KOPT-K1 (cell line): Measurements from ENCODE around the gene CDKAL1.
"Not testable (repeated sequence)": the region's sequence is repeated elsewhere in the genome, so short reads cannot be mapped to it uniquely, and the experiment has no call there.

Experiments used
- H3K27ac ChIP-seq: fragments of 200-600 bp; sonication (generic); 2 replicates; pipeline ENCODE4 v1.5.1; 2016; ENCODE audit warnings: antibody characterized with exemption, mild to moderate bottlenecking, low read depth, low read length; ENCODE audit not compliant: poor library complexity, severe bottlenecking
- H3K36me3 ChIP-seq: fragments of 200-600 bp; sonication (generic); 2 replicates; pipeline ENCODE4 v1.5.1; 2017; ENCODE audit warnings: antibody characterized with exemption, mild to moderate bottlenecking, low read length, moderate library complexity; ENCODE audit not compliant: insufficient read depth
- H3K9me3 ChIP-seq: fragments of 200-600 bp; sonication (generic); 2 replicates; pipeline ENCODE4 v1.5.1; 2017; ENCODE audit warnings: antibody characterized with exemption, low read length, mild to moderate bottlenecking; ENCODE audit not compliant: insufficient read depth, poor library complexity, severe bottlenecking

Gene CDKAL1

DNA sequence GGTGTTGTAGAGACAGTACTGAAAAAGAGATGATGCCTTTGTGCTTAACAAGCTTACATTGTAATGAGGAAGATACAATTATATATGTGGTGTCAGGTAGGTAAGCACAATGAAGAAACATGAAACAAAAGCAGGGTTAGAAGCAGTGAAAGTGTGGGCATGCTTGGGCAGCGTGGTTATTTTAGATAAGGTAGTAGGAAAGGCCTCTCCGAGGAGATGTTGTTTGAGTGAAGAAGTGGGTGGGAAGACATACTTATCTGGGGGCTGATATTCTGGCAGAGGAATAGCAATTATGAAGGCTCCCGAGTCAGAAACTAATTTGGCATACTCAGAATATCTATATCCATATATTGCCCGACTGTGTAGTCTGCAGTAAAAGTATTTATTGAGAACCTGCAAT, 4.7 kb downstream of the CDKAL1 start:
- Histone ChIP-seq H3K36me3 (peaks cover 54% of the 10 kb centered on the region), H3K27ac (no peak overlapping the region), H3K9me3 (no peaks in the 10 kb centered on the region)

DNA sequence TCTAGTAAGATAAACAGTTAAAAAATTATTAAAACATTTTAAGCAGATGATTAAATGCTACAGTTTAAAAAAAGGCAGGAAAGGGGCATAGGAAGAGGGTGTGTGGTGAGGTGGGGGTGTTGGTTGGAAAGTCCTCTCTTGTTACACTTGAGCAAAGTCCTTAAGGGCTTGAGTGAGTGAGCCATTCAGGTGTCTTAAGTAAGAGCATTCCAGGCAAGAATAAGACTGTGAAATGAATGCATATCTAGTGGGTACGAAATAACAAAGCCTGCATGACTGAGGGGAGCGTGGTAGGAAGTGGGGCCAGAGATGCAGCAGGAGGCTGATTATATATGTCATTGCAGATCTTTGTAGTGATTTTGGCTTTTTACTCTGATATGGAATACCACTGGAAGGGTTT, 5.1 kb downstream of the CDKAL1 start:
- H3K27ac ChIP-seq, result no peak overlapping the region
- H3K36me3 ChIP-seq, result peaks cover 54% of the 10 kb centered on the region
- H3K9me3 ChIP-seq, result no peaks in the 10 kb centered on the region

DNA sequence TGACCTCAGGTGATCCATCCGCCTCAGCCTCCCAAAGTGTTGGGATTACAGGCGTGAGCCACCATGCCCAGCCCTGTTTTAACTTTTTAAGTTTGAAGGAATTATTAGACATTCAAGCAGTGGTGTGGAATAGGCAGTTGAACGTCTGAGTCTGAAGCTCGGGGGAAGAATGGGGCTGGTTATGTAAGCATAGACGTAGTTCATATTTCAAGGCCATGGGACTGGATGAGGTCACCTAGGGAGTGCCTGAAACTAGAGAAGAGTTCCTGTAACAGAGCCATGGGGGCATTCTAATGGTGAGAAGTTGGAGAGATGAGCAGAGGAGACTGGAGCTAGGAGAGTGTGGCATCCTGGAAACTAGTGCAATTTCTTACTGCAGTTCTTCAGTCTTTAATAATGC, 6.4 kb downstream of the CDKAL1 start:
- Histone ChIP-seq H3K27ac (no peak overlapping the region), H3K36me3 (peaks cover 64% of the 10 kb centered on the region), H3K9me3 (peaks cover 4% of the 10 kb centered on the region)

DNA sequence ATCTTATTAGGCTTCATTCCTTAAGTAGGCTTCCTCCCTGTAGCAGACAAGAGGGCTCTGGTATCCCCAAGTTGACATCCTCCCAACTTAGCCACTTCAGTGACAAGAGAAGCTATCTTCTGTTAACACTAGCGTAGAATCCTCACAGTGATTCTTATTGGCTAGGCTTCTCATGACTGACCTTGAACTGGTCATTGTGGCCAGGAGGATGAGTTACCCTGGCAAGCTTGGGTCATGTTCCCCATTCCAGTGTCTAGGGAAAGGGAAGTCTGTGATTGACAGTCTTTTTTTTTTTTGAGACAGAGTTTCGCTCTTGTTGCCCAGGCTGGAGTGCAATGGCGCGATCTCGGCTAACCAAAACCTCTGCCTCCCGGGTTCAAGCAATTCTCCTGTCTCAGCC, 7.1 kb downstream of the CDKAL1 start:
- Histone ChIP-seq H3K36me3 (peaks cover 65% of the 10 kb centered on the region), H3K9me3 (peaks cover 9% of the 10 kb centered on the region), H3K27ac (no peak overlapping the region)

DNA sequence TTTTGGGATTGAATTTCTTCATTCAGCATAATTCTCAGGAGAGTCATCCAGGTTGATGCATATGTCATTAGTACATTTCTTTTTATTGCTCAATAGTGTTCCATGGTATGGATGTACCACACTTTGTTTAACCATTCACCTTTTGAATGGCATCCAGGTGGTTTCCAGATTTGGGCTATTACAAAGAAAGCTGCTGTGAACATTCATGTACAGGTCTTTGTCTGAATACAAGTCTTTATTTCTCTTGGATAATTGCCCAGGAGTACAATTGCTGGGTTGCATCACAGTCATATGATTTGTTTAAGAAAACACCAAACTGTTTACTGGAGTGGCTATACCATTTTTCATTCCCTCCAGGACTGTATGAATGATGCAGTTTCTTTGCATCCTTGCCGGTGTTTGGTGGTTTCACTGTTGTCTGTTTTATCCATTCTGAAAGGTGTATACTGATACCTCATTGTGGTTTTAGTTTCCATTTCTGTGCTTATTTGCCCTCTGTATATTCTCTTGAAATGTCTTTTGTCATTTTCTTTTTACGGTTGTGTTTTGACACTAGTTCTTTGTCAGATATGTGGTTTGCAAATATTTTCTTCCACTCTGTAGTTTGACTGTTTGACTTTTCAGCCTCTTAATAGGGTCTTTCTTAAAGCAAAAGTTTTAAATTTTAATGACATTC, 8.8 kb downstream of the CDKAL1 start:
- Histone ChIP-seq H3K9me3 (peaks cover 13% of the 10 kb centered on the region), H3K27ac (no peak overlapping the region), H3K36me3 (peaks cover 68% of the 10 kb centered on the region)

DNA sequence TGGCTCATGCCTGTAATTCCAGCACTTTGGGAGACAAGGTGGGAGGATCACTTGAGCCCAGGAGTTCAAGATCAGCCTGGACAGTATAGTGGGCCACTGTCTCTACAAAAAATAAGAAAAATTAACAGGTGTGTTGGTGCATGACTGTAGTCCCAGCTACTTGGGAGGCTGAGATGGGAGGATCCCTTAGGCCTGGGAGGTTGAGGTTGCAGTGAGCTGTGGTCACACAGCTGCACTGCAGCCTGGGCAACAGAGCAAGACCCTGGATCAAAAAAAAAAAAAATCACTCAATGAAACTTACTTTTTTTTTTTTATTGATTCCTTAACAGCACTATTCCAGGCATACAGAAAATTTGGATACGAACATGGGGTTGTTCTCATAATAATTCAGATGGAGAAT, 14.0 kb downstream of the CDKAL1 start:
- Histone ChIP-seq H3K9me3 (peaks cover 13% of the 10 kb centered on the region), H3K27ac (no peak overlapping the region), H3K36me3 (peaks cover 65% of the 10 kb centered on the region)

DNA sequence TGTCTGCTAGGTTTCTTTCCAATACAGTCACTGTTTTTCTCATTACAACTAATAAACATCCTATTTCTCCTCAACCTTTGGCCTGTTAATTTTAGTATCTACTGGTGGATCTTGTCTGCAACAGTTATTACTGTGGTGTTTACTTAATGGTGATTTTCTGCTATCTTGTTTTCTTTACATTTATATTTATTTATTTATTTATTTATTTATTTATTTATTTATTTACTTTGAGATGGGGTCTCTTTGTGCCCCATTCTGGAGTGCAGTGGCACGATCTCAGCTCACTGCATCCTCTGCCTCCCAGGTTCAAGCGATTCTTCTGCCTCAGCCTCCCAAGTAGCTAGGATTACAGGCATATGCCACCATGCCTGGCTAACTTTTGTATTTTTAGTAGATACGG, 15.1 kb downstream of the CDKAL1 start:
- peaks cover 13% of the 10 kb centered on the region for H3K9me3 ChIP-seq
- not testable (repeated sequence) for H3K27ac ChIP-seq
- peaks cover 77% of the 10 kb centered on the region for H3K36me3 ChIP-seq

DNA sequence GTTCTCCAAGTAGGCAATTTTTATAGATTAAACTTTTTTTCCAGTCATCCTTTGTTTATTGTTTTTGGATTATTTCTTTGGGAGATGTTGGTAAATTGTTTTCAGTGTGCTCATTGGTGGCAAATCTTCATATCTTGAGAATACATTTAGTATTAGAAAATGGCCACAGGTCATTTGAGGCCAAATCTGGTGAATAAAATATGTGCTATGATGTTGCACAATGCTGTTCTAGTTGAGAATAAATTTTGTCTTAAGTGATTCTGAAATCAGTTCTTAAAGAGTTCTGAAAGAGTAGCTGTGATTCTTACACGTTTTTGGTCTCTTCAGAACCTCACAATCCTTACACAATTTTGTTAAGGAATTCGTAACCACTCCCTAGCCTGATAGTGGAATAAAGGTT, 20.1 kb downstream of the CDKAL1 start:
- Histone ChIP-seq H3K9me3 (no peaks in the 10 kb centered on the region), H3K27ac (no peak overlapping the region), H3K36me3 (peaks cover 70% of the 10 kb centered on the region)

DNA sequence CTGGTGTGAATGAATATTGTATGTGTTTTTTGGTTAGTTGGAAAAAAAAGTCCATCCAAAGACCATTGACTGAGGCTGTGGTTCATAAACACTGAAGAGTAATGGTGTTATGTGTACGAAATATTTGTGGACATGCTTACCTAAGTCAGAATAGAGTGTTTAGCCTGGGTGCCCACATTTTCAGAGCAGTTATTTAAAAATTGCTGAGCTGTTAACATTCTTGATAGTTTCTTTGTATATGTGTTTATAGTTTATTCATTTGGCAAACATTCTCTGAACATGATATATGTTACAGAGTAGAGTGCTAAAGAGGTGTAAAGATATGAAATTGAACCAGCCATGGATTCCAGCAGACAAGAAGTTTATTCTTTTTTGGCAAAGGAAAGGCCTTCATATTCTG, 20.6 kb downstream of the CDKAL1 start:
- Histone ChIP-seq H3K9me3 (no peaks in the 10 kb centered on the region), H3K36me3 (peaks cover 70% of the 10 kb centered on the region), H3K27ac (no peak overlapping the region)

DNA sequence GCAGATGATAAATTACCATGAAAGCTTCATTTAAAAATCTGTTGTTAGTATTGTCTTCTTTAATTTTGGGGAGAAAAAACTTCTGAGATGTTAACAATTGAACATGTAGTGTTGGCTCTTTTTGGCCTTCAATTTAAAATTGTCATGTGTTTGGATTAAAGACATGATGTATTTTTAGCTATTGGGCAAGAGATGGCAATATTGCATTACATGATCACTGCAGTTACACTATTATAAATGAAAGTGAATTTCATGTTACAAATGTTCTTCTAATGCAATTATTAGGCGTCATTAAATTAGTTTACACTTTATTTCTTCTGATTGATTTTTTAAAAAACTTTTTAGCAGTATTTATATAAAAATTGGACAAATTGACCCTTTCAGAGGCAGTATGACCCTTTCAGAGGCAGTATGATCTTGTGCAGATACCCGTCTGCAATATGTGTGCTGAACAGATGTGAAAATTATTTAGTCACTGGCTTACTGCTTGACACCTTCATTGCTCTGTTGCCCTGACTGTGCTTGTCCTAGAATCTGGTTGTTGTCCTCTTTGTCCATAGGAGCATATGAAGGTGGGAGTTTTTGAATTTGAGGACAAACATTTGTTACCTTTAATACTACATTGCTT, 25.8 kb downstream of the CDKAL1 start:
- H3K9me3 ChIP-seq, result no peaks in the 10 kb centered on the region
- peaks cover 38% of the 10 kb centered on the region for H3K36me3 ChIP-seq
- H3K27ac ChIP-seq, result no peak overlapping the region

DNA sequence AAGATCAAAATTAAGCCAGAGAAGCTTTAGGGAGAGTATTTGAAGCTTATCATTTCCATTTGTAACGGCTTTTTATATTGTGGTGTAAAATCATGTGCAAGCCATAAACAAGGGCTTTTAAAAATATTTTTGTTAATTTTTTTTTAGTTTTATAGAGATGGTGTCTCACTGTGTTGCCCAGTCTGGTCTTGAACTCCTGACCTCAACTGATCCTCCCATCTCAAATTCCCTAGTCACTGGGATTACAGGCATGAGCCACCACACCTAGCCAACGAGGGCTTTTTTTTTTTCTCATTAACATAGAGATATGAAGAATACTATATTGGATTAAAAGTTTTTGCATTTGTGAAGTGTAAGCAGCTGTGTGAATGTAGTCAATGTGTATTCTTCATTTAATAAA, 29.1 kb downstream of the CDKAL1 start:
- peaks cover 14% of the 10 kb centered on the region for H3K36me3 ChIP-seq
- H3K9me3 ChIP-seq, result no peaks in the 10 kb centered on the region
- H3K27ac ChIP-seq, result no peak overlapping the region

DNA sequence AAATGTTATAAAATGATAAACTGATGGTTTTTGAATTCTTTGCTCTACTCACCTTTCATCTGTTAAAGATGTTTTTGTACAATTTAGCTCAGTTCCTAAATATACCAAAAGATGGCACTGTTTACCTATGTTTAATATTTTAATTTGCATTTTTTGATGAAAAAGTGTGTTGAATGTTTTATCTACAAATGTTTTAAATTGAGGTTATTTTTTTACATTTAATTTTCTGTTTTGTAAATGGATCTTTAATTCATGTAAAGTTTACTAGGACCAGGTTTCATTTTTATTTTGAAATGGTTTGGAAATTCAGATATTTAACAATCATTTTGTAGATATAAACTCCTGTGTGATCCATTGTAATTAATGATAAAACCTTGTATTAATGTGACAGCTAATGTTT, 30.0 kb downstream of the CDKAL1 start:
- H3K27ac ChIP-seq, result peak overlapping the region; percentile 64
- peaks cover 9% of the 10 kb centered on the region; the same call in 1 of the 2 replicates for H3K36me3 ChIP-seq
- H3K9me3 ChIP-seq, result no peaks in the 10 kb centered on the region

DNA sequence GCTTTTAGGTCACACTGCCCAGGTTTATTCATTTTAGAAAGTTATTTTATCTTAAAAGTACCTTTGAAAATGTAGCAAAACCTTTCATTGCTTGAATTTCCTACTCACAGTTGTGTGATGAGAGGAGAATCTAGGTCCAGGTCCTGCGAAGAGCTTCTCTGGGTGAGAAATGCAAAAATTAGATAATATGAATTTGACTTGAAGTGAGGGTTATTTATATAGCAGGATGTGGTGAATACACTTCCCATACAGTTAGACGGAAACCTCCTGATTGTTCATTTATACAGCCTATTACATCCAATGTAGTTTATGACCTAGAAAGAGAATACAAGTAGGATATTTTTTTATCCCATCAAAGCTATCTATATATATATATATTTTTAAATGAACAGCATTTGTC, 30.5 kb downstream of the CDKAL1 start:
- Histone ChIP-seq H3K36me3 (peaks cover 9% of the 10 kb centered on the region; the same call in 1 of the 2 replicates), H3K9me3 (no peaks in the 10 kb centered on the region), H3K27ac (peak overlapping the region; percentile 64)

DNA sequence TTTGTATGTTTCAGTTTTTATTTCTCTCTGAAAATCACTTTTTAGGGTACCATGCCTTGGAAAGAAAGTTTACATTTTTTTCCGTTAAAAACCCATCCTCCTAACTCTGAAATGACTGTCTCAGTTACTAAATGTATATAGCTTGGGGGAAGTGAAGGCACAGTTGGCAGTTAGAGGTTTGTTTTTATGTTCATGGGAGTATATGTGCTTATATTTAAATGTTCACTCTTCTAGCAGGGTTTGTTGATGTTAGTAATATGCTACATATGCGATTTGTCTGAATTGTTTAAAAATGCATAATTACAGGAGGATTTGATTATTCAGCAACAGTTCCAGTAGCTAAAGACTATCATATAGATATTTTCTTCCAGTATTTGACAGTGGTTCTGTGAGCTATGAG, 31.1 kb downstream of the CDKAL1 start:
- peak overlapping the region; percentile 64 for H3K27ac ChIP-seq
- no peaks in the 10 kb centered on the region for H3K9me3 ChIP-seq
- peaks cover 9% of the 10 kb centered on the region; the same call in 1 of the 2 replicates for H3K36me3 ChIP-seq

DNA sequence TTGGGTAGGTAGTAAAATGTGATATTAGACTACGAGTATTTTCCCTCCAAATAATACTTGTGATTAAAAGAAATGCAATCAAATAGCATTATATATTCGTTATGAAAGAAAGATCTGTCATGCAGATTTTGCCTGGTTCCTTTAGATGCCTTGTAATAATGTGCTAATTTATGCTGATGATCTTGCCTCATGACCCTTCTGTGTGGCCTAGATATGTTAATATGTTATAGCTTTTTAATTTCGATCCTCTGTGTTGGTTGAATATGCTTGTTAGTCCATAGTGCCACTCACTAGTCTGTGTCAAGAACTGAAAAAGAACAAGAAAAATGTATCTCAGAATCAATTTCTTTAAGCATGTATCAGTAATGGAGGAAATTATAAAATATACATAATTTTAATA, 31.9 kb downstream of the CDKAL1 start:
- Histone ChIP-seq H3K27ac (peak overlapping the region; percentile 64), H3K9me3 (no peaks in the 10 kb centered on the region), H3K36me3 (peaks cover 9% of the 10 kb centered on the region; the same call in 1 of the 2 replicates)

DNA sequence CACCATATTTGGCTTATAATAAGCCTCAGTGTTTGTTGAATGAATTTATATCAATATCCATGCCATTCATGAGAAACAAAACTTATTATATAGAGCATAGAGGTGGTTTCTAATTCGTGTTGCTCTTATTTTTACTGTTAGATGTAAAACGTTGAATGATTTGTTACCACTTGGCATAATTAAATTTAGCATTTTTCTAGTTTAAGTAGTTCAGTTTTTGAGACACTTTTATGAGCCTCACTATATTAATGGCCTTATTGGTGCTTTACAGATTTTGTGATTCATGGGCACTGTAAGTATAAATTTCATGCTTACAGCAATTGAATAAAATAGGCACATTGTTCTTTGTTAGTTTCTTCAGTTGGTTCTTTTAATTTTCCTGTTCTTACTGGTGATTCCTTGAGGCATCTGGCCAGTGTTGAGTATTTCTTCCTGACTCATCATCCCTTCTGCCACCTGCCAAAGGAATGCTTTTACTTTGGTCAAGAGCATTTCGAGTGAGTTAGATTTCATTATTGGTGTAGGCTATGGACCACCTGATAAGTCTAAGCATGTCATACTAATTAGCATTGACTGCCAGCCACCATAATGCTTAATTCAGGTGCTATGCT, 34.8 kb downstream of the CDKAL1 start:
- Histone ChIP-seq H3K27ac (no peak overlapping the region), H3K36me3 (no peaks in the 10 kb centered on the region; the same call in 1 of the 2 replicates), H3K9me3 (no peaks in the 10 kb centered on the region)
